ENCODE data around the gene MYO10. TPM values are rescaled to one million over a fixed set of nuclear protein-coding genes. Genes with fewer than 3 reads are reported as not detected.

MYO10 gene
- total RNA-seq, 1 donor from 2014 or later, result 56.7 TPM

DNA sequence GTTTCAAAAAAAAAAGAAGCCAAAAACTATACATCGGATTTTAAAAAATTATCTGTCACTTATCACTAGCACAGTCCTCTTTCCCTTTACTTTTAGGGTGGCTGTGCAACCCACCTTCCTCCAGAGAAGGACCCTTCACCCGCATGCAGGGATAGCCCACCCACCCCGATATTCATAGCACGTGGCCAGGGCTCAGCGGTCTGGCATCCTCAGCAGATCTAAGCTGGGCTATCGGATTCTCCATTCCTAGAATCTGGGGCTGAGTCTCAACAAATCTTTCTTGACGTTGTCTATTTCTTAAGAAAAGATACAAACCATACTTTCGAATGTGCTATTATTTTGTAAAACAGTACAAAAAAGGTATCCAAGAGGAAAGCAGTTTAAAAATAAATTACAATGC is 70.9 kb downstream of the MYO10 start:
- peak overlapping the region; percentile 45 for H3K27ac Mint-ChIP-seq
- H3K9me3 Mint-ChIP-seq, result no peaks in the 10 kb centered on the region
- H3K4me1 Mint-ChIP-seq, result peaks cover 28% of the 10 kb centered on the region
- no peaks in the 10 kb centered on the region for H3K27me3 Mint-ChIP-seq (ENCODE audit: low read depth)
- TF ChIP-seq, protein P1, sequence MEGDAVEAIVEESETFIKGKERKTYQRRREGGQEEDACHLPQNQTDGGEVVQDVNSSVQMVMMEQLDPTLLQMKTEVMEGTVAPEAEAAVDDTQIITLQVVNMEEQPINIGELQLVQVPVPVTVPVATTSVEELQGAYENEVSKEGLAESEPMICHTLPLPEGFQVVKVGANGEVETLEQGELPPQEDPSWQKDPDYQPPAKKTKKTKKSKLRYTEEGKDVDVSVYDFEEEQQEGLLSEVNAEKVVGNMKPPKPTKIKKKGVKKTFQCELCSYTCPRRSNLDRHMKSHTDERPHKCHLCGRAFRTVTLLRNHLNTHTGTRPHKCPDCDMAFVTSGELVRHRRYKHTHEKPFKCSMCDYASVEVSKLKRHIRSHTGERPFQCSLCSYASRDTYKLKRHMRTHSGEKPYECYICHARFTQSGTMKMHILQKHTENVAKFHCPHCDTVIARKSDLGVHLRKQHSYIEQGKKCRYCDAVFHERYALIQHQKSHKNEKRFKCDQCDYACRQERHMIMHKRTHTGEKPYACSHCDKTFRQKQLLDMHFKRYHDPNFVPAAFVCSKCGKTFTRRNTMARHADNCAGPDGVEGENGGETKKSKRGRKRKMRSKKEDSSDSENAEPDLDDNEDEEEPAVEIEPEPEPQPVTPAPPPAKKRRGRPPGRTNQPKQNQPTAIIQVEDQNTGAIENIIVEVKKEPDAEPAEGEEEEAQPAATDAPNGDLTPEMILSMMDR (IDR thresholded peaks at IDR 0.05; ENCODE audit: unreplicated experiment), result no peak
- peaks cover 3% of the 10 kb centered on the region for H3K36me3 Mint-ChIP-seq
- no peak for DNase-seq (ENCODE audit: low spot score in 2 of 2, unreplicated experiment in 2 of 2)
- no peak overlapping the region for H3K4me3 Mint-ChIP-seq

DNA sequence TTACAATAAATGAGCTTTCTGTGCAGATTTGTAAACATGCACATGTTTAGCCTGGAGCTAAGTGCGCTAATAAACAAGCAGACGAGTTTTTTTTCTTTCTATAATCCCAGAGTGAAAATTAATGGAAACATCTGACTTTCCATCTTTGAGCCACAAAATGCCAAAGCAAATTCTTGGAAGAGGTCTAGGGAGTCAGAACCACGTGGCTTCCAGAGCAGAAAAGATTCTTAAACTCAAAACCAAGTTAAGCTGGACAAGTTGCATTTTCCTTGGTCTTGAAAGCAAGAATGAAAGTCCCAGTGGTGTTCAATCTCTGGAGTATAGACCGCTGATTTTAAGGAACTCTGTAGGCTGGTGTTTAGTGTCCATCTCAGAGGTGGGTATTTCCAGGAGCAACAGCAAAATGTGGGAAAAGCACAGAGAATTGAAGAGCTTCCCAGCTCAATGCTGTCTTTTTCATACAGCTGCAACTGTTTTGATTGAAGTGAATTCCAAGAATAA is 71.4 kb downstream of the MYO10 start:
- no peak for DNase-seq (ENCODE audit: low spot score in 2 of 2, unreplicated experiment in 2 of 2)
- no peaks in the 10 kb centered on the region for H3K36me3 Mint-ChIP-seq
- no peaks in the 10 kb centered on the region for H3K9me3 Mint-ChIP-seq
- H3K4me1 Mint-ChIP-seq, result peaks cover 28% of the 10 kb centered on the region
- no peak overlapping the region for H3K4me3 Mint-ChIP-seq
- TF ChIP-seq, protein P1 (IDR thresholded peaks at IDR 0.05; ENCODE audit: unreplicated experiment), result no peak
- H3K27me3 Mint-ChIP-seq (ENCODE audit: low read depth), result no peaks in the 10 kb centered on the region
- H3K27ac Mint-ChIP-seq, result peak overlapping the region; percentile 45

DNA sequence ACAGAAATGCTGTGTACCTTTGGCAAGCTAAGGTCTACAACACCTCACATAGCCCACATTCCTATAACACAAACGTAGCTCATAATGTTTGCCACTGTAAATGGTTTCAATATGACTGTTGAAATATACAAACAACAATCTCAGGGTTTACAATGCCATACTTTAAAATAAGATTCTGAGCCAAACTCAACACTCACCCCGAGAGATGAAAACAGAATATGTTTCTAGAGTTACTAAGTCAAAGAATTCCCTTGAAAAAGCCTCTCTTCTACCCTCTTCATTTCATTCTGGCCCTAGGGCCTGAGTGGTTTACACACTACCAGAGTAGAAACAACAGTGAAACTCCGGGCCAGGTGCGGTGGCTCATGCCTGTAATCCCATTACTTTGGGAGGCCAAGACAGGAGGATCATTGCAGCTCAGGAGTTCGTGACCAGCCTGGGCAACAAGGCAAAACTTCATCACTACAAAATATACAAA is 72.6 kb downstream of the MYO10 start:
- no peaks in the 10 kb centered on the region for H3K9me3 Mint-ChIP-seq

DNA sequence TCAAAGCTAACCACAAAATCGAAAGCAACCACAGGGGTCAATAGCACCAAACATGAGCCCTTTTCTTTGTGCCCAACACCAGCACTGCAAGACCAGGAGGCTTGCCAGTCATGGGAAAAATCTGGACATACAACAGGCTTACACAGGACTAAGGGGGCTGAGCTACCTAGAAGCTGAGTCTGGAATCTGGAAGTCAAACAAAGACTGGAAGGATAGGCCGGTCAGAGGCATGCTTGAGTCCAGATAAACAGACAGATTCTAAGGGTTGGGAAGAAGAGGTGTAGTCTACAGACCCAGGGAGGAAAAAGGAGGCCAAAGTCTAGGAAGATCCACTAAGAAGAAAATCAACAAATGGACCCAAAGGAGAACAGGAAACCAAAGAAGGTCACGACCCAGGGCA is 73.3 kb downstream of the MYO10 start:
- no peak overlapping the region for H3K27ac Mint-ChIP-seq
- TF ChIP-seq, protein P1 (IDR thresholded peaks at IDR 0.05; ENCODE audit: unreplicated experiment), result no peak
- H3K4me1 Mint-ChIP-seq, result peaks cover 27% of the 10 kb centered on the region
- DNase-seq (ENCODE audit: low spot score in 2 of 2, unreplicated experiment in 2 of 2), result no peak
- no peaks in the 10 kb centered on the region for H3K36me3 Mint-ChIP-seq
- no peaks in the 10 kb centered on the region for H3K27me3 Mint-ChIP-seq (ENCODE audit: low read depth)
- H3K9me3 Mint-ChIP-seq, result no peaks in the 10 kb centered on the region
- no peak overlapping the region for H3K4me3 Mint-ChIP-seq

More for the DNA sequence above, 72.6 kb downstream of the MYO10 start:
- no peak overlapping the region for H3K4me3 Mint-ChIP-seq
- H3K27me3 Mint-ChIP-seq (ENCODE audit: low read depth), result no peaks in the 10 kb centered on the region
- no peak for DNase-seq (ENCODE audit: low spot score in 2 of 2, unreplicated experiment in 2 of 2)
- H3K4me1 Mint-ChIP-seq, result peaks cover 27% of the 10 kb centered on the region
- no peak overlapping the region for H3K27ac Mint-ChIP-seq
- TF ChIP-seq, protein P1 (IDR thresholded peaks at IDR 0.05; ENCODE audit: unreplicated experiment), result no peak
- no peaks in the 10 kb centered on the region for H3K36me3 Mint-ChIP-seq

DNA sequence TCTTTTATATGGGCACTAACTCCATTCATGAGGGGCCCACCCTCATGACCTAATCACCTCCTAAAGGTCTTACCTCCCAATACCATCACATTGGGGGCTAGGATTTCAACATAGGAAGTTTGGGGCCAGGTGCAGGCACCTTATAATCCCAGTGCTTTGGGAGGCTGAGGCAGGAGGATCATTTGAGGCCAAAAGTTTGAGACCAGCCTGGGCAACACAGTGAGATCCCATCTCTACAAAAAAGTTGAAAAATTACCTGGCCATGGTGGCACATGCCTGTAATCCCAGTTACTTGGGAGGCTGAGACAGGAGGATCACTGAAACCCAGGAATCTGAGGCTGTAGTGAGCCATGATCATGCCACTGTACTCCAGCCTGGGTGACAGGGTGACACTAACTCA is 76.7 kb downstream of the MYO10 start:
- no peaks in the 10 kb centered on the region for H3K36me3 Mint-ChIP-seq
- H3K9me3 Mint-ChIP-seq, result no peaks in the 10 kb centered on the region
- no peak overlapping the region for H3K4me3 Mint-ChIP-seq
- peaks cover 11% of the 10 kb centered on the region for H3K4me1 Mint-ChIP-seq
- H3K27ac Mint-ChIP-seq, result no peak overlapping the region
- H3K27me3 Mint-ChIP-seq (ENCODE audit: low read depth), result no peaks in the 10 kb centered on the region
- TF ChIP-seq, protein P1 (IDR thresholded peaks at IDR 0.05; ENCODE audit: unreplicated experiment), result no peak
- no peak for DNase-seq (ENCODE audit: low spot score in 2 of 2, unreplicated experiment in 2 of 2)

DNA sequence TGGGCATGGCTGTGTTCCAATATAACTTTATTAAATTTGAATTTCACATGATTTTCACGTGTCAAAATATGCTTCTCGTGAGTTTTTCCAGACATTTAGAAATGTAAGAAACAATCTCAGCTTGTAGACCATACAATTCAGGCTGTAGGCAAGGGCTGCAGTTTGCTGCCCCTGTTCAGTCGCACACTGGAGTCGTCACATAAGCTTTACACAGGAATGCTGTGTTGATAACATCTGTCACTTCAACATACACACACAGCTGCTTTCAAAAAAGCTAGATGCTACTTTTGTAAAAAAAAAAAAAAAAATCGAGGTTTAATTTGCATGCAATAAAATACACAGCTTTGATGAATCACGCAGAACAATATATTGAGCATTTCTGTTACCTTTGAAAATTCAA is 77.9 kb downstream of the MYO10 start:
- Mint-ChIP-seq H3K27ac (no peak overlapping the region), H3K9me3 (no peaks in the 10 kb centered on the region), H3K27me3 (ENCODE audit: low read depth) (no peaks in the 10 kb centered on the region), H3K4me1 (peaks cover 14% of the 10 kb centered on the region), H3K36me3 (no peaks in the 10 kb centered on the region), H3K4me3 (no peak overlapping the region)
- TF ChIP-seq, protein P1 (IDR thresholded peaks at IDR 0.05; ENCODE audit: unreplicated experiment), result no peak
- DNase-seq (ENCODE audit: low spot score in 2 of 2, unreplicated experiment in 2 of 2), result no peak
